Vagina (tissue), 2 donors: ENCODE data around the gene NCBP2L.

ENCODE experiments used
- CTCF ChIP-seq, 3 experiments: fragments of 450-650 bp in 2 of 3; fragments of 200-600 bp in 1 of 3; sonication (generic) in 1 of 3; IDR thresholded peaks; one replicate each; pipeline ENCODE4 v1.5.1; 2017 to 2019; ENCODE audit warnings: antibody characterized with exemption in 3 of 3, mild to moderate bottlenecking in 2 of 3, moderate library complexity in 2 of 3
- POLR2A ChIP-seq, 2 donors: fragments of 450-650 bp; IDR thresholded peaks; one replicate each; pipeline ENCODE4 v1.6.1; 2017; ENCODE audit warnings: antibody characterized with exemption in 2 of 2, mild to moderate bottlenecking in 2 of 2, moderate library complexity in 2 of 2

- TF ChIP-seq CTCF (IDR thresholded peaks at IDR 0.05) (no peak), POLR2A (IDR thresholded peaks at IDR 0.05) (no peak)
These were observed 19.2 kb upstream of the NCBP2L start for GRCh38 chrX:107758231-107758766.
